Measurements from ENCODE around the gene DHX38. TPM values are rescaled to one million over a fixed set of nuclear protein-coding genes. Genes with fewer than 3 reads are reported as not detected.

Gene DHX38
- total RNA-seq, 1 experiment from 2014 or later = 61.7 TPM

DNA sequence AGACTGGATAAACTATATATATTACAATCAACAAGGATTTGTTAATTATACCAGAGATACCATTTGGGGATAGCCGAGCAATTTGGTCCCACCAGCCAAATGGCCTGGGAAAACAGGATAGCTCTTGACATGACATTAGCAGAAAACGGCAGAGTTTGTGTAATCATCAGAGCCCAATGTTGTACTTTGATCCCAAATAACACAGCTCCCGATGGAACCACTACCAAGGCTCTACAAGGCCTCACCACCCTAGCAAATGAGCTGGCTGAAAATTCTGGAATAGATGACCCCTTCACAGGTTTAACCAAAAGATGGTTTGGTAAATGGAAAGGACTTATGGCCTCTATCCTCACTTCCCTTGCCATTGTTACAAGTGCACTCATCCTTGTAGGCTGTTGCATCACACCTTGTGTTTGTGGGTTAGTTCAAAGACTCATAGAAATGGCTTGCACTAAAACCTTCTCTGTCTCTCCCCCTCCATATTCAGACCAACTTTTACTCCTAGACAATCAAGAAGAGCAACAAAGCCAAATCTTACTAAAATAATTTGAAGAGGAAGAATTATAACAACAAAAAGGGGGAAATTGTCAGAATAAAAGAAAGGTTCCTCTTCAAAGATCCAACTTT, 9.8 kb upstream of the DHX38 start:
- DNase-seq (ENCODE audit: low read depth) = no peak

DNA sequence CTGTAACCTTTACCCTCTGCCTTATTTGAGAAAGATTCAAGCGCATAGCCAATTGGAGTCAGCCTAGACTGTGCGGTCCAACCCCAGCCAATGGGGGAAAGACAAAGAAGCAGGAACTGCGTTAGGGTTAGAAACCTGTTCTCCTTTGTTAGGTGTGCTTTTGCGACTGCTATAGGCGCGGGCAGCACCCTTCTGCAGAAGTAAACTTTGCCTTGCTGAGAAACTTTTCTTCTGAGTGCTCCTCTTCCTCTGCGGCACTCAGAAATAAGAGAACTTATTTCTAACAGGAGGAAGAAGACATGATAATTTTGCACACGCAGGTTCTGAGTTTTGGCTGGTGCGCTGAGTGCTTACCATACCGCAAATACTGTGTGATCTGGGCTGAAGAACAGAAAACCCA, 9.2 kb upstream of the DHX38 start:
- no peak for DNase-seq (ENCODE audit: low read depth)

DNA sequence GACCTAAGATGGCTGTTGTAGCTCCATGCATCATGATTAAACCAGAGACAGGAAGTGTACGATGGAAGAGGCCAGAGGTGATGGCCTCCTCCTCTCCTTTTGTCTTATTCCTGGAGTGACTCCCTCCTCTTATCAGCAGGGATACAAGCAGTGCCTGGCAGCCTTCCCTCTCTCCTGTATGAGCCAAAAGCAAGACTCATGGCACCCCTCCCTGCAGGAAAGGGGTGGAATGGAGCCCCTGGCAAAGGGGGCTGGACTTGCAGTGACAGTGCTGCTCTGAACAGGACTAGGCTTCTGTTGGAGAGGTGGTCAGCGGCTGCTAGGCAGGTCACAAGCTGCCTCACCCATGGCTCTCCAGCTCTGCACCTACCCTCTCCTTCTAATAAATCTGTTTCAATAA, 8.6 kb upstream of the DHX38 start:
- no peak for DNase-seq (ENCODE audit: low read depth)

DNA sequence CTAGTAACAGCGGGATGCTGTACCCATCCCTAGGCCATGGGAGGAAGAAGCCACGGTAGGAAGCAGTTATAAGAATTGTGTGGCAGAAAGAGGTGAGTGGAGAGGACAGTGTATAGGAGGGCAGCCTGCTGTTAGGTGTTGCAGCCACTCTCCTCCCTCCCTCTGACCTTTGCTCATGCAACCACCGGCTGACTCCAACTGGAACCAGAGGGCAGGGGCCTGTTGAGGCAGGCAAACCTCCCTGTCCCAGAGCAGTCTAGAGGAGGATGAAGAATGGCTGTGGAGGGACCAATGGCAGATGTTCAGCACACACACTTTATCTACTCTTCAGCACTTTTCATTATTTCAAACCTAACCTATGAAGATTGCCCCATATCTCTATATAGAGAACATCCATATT, 2.4 kb upstream of the DHX38 start:
- DNase-seq (ENCODE audit: low read depth) = no peak

DNA sequence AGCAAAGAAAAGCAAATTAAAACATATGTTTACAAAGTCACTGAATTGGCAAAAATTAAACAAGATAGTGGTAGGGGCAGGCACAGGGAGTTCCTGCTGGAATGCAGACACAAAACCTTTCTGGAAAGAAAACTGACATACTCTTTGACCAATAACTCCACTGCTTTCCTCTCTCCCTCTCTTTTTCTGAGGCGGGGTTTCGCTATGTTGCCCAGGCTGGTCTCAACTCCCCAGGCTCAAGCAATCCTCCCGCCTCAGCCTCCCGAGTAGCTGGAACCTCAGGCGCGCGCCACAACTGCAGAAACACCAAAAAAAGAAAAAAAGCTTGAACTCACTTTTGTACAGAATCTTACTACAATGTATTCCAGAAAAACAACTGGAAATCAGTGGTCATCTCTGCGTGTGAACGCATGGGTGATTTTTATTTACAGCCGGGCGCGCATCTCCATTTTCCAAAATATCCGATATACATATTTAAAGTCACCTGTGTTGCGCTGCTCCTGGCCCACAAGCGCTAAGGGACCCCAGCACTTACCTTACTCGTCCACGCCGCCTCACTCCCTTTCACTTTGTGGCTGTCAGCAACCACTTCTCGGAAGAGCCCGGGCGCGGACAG, 707 bp upstream of the DHX38 start:
- peak; percentile 69 for DNase-seq (ENCODE audit: low read depth)

DNA sequence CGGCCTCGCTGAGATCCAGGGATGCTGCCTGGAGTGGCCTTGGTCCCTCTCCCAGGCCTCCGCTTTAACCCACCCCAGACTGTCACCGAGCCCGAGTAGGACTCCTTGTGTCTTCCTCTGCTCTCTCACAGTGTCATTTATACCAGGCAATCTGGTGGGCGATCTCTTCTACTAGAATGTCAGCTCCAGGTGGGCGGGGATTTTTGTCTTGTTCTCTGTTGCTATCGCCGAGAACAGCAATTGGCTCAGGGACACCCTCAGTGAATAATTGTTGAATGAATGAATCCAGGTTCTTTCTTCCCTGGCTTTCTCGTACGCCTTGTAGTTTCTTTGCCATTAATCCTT, 591 bp downstream of the DHX38 start:
- no peak for DNase-seq (ENCODE audit: low read depth)

DNA sequence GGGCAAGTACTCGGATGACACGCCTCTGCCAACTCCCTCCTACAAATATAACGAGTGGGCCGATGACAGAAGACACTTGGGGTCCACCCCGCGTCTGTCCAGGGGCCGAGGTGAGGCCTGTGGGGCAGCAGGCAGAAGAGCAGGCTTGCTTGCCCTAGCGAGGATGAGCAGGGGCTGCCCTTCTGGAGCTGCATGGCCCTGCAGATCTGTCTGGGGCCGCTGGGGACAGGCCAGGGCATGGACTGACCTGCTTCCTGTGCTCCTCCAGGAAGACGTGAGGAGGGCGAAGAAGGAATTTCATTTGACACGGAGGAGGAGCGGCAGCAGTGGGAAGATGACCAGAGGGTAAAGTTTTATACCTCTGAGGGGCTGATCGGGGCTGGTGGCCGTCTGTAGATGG, 5.3 kb downstream of the DHX38 start:
- peak; percentile 8 for DNase-seq (ENCODE audit: low read depth)

DNA sequence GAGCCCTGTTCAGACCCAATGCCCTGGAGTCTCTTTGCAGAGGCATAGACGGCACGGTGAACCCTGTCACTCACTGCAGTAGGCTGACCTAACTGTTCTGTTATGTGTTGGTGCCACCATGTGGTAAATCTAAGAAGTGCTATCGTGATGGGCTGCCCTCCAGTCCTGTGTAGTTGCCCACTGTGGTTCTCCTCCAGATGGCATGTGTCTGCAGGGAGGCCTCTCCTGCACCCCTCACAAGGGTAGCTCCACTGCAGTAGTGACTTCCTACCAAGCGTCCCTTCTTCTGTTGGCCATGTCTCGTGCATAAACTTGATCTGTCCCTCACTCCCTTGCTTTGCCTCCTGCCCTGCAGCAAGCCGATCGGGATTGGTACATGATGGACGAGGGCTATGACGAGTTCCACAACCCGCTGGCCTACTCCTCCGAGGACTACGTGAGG, 5.8 kb downstream of the DHX38 start:
- peak; percentile 62 for DNase-seq (ENCODE audit: low read depth)

DNA sequence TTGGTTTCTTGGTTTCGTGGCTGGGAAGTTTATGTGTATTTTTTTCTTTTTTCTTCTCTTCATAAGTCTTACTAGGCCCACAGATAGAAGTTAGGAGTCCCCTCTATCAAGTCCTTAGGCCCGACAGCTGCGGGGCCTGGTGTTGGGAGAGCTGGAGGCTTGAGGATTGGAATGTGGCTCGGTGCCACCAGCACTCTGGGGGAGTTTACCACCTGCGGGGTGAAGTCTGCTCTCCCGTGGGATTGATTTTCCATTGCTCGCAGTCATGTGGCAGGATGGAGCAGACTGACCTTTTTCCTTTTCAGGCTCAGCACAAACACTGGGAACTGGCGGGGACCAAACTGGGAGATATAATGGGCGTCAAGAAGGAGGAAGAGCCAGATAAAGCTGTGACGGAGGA, 7.5 kb downstream of the DHX38 start:
- no peak for DNase-seq (ENCODE audit: low read depth)

DNA sequence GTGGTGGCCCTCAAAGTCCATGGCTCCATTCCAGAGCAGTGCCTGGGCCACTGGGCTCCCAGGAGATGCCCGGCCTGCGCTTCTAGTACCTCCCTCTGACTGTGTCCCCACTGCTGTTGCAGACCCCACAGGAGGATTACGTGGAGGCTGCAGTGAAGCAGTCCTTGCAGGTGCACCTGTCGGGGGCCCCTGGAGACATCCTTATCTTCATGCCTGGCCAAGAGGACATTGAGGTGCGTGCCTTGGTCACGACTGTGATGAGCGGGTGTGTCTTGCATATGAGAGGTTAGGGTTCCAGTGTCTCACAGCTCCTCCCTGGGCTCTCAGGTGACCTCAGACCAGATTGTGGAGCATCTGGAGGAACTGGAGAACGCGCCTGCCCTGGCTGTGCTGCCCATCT, 11.3 kb downstream of the DHX38 start:
- DNase-seq (ENCODE audit: low read depth) = no peak

DNA sequence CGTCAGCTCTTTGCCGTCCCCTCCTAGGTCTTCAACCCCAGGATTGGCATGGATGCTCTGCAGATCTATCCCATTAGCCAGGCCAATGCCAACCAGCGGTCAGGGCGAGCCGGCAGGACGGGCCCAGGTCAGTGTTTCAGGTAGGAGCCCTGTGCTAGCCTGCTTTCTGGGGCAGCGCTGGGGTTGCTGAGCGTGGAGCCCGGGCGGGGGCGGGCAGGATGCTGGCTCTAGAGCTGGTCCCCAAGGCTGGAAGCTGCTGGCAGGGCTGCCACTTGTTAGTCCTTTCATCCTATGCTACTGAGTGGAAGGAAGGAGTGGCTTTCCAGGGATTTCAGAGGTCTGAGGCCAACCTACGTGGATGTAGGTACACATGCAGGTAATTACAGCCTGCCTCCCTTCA, 12.3 kb downstream of the DHX38 start:
- no peak for DNase-seq (ENCODE audit: low read depth)

DNA sequence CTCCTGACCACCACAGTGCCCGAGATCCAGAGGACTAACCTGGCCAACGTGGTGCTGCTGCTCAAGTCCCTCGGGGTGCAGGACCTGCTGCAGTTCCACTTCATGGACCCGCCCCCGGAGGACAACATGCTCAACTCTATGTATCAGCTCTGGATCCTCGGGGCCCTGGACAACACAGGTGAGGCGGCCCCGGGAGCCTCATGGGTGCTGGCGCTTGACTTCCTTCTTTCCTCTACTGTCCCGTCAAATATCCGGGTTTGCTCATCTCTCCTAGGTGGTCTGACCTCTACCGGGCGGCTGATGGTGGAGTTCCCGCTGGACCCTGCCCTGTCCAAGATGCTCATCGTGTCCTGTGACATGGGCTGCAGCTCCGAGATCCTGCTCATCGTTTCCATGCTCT, 13.7 kb downstream of the DHX38 start:
- no peak for DNase-seq (ENCODE audit: low read depth)

DNA sequence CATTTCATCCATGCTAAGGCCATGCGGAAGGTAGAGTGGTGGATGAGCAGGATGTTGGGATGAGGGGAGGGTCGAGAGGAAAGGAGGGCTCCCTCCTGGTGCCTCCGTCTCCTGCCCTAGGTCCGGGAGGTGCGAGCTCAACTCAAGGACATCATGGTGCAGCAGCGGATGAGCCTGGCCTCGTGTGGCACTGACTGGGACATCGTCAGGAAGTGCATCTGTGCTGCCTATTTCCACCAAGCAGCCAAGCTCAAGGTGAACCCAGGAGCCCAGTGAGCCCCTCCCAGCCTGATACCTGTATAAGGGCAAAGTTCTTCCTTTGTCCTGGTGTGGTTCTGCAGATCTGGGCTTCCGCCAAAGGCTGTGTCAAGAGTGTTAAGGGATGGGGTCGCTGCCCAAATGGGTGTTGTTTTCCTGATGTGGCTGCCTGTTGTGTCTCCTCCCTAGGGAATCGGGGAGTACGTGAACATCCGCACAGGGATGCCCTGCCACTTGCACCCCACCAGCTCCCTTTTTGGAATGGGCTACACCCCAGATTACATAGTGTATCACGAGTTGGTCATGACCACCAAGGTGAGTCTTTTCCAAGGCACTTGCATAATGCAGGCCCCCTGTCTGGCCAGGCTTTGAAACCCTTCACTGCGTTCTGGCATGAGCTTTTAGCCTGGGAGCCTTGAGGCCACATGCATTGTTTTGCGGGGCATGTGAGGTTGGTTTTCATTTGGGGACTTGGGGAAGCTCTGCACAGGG, 14.9 kb downstream of the DHX38 start:
- no peak for DNase-seq (ENCODE audit: low read depth)

DNA sequence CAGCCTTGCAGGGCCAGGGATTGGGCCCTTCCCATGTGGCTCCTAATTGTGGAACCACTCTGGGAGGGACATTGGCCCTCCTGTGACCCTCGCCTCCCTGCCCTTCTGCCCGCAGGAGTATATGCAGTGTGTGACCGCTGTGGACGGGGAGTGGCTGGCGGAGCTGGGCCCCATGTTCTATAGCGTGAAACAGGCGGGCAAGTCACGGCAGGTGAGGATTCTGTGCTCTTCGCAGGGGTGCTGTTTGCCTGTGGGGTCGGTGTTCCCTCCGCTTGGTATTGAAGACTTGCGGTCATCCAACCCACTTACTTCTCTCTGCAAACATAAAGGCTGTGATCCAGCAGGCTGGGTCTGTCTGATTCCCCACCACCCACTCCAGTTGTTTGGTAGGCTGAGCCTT, 15.7 kb downstream of the DHX38 start:
- no peak for DNase-seq (ENCODE audit: low read depth)

DNA sequence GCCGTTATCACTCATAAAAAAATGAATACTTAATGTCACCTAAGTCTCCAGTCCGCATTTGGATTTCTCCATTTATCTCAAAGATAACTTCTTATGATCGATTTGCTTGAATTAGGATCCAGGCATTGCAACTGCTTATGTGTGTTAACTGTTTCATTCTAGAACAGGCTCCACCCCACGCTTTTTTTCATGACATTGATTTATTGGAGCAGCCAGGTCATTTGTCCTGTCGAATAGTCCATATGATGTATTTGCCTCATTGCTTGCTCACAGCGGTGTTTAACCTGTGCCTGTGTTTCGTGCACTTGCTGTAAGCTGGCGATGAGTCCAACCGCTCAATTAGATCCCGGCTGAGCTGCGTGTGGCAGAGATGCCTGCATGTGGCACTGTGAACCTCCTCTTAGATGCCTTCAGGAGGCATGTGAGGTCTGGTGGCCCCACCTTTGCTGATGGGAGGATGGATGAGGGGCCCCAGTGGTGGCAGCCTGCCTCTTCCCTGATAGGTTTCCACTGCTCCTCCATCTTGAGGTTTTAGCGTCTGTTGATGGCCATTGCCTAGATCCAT, 16.4 kb downstream of the DHX38 start:
- DNase-seq (ENCODE audit: low read depth) = no peak

DNA sequence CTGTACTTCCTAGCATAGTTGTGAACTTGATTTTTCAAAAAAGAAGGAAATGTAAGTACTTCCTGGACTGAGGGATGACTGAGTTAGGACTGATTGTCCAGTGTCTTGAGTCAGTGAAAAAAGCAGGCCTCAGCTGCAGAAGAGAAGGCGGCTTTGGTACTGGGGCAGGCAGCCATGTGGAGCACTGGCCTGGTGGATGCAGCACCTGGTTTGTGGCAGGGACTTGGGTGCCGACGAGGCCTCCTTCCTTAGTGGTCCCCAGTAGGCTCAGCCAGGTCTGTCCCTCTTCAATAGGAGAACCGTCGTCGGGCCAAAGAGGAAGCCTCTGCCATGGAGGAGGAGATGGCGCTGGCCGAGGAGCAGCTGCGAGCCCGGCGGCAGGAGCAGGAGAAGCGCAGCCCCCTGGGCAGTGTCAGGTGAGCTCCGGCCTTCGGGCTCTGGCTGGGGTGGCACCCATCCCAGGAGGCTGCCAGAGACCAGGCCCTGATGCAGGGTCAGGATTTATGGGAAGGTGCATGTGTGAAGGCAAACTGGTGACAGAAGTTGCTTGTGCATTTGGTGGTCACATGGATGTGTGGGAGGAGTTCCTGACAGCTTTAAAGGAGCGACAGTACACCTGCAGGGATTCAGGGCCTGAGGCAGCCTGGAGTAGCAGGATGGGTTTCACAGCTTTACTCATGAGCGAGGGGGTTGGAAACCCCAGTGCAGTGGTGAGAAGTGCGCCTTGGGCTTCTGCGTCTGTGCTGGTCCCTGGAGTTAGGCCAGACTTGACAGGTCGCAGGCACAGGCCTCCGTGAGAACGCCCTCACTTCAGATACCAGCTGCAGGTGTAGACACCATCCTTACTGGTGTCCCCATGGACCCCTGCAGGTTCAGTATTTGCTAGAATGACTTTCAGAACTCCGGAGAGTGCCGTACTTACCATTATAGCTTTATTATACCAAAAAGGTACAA, 17.3 kb downstream of the DHX38 start:
- no peak for DNase-seq (ENCODE audit: low read depth)

DNA sequence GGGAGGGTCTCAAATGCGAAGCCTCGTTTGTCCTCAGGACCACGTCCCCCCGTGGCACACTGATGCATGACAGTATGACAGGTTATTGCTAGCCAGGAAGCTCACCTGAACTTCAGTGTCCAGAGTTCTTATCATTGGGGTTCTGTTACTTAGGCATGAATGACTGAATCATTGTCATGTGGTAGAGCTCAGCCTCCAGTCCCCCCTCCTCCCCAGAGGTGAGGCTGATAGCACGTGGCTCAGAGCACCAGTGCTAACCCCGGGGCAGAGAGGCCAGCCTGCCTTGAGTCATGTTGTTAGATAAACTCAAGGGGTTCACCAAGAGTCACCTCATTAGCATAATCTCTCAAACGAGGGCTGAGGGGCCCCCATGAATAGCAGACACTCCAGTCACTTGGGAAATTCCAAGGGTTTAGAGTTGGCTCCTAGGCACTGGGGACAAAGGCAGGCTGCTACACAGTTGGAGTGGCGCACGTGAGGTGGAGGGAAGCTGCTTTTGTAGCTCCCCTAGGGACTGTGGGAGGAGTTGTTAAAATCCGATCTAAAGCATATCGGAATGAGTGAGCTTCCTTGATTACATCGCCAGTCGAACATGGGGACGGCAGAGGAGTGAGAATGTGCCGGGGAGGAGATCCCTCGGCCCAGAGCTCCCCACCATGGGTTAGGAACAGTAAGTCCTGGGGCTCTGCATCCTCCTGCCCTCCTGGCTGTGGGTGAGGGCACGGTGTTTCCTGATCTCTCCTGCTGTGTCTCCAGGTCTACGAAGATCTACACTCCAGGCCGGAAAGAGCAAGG, 18.2 kb downstream of the DHX38 start:
- no peak for DNase-seq (ENCODE audit: low read depth)

DNA sequence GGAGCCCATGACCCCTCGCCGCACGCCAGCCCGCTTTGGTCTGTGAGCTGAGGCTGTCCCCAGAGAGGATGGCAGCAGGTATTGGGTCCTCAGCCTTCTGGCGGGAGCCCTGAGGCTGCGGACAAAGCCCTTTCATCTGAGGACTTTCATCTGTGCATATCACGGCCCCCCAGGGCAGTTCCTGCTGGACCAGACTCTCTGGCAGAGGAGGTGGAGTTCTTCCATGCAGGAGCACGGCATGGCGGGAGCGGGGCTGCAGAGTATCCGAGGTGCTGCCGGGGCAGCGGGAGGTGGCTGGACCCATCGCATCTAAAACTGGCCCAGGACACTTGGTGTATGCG, 18.8 kb downstream of the DHX38 start:
- no peak for DNase-seq (ENCODE audit: low read depth)

DNA sequence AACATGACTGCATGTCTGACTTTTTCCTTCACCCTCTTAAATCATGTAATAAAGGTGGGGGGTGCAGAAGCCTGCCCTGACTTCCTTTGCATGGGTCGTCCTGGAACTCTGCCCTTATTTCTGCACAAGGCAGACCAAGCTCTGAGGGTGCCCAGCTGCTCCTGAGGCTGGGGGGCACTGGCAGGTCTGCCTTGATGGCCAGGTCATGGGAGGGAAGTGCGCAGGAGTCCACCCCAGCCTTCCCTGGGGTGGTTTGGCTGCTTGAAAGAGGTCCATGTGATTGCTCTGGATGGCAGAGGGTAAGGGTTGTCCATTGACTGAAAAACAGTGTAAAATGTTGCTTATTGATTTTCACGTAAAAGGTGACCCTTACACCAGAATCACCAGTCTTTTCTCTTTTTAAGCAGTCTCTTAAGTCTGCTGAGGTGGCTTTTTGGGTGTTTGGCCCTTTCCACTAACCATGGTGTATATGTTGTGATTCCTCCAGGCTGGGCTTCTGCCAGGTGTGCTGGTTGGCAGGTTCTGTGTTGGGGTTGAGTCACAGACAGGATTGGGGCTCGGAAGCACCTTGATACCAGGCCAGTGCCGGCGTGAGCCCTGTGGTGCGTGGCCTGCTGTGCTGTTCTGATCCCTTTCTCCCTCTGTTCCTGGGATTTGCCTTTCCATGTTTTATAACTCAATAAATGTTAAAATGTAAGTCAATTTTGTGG, 19.4 kb downstream of the DHX38 start:
- DNase-seq (ENCODE audit: low read depth) = no peak

DNA sequence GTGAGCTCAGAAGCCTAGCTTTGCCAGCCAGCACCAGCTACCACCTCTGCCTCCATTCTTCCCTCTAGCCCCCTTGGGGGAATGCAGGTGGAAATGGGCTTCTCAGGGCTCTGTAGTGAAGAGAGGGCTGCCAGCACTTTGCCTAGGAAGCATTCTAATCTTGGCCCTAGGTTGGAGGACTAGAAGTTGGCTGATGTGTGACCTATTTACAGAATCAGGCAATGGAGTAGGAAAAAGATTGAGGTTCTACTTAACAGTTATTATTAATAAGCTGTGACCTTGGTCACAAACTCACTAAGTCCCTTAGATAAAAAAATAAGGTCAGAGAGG, 19.9 kb downstream of the DHX38 start:
- DNase-seq (ENCODE audit: low read depth) = no peak

Data from HT1080 (cell line).